CMK (cell line): ENCODE results near the gene DIABLO.
A peak's percentile ranks its signal among the peaks of the same experiment; 100 is the strongest.
"Not testable (repeated sequence)": the region's sequence is repeated elsewhere in the genome, so short reads cannot be mapped to it uniquely, and the experiment has no call there.

Experiments used
- DNase-seq: peaks from one replicate; pipeline ENCODE4 v3.0.0-alpha.2; 2010; ENCODE audit warnings: low read depth

DIABLO gene

GRCh38 chr12:122225683-122226365 lies at the start of gene DIABLO:
TSS of gene DIABLO (minus strand) at chr12:122226052. CDS start at chr12:122226014, 38 bp downstream.
- peak; percentile 97 for DNase-seq

DNA sequence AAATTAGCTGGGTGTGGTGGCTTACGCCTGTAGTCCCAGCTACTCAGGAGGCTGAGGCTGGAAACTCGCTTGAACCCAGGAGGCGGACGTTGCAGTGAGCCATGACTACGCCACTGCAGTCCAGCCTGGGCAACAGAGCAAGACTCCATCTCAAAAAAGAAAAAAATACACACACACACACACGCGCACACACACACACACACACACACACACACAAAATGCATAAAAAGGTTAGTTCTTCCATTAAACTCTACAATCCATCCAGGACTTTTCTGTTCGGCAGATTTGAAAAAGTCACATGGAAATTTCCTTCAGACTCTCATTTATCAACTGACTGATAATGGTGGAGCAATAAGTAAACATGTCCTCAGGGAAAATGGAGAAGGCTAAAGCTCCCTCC lies 49.6 kb upstream of the DIABLO start:
- no peak for DNase-seq

DNA sequence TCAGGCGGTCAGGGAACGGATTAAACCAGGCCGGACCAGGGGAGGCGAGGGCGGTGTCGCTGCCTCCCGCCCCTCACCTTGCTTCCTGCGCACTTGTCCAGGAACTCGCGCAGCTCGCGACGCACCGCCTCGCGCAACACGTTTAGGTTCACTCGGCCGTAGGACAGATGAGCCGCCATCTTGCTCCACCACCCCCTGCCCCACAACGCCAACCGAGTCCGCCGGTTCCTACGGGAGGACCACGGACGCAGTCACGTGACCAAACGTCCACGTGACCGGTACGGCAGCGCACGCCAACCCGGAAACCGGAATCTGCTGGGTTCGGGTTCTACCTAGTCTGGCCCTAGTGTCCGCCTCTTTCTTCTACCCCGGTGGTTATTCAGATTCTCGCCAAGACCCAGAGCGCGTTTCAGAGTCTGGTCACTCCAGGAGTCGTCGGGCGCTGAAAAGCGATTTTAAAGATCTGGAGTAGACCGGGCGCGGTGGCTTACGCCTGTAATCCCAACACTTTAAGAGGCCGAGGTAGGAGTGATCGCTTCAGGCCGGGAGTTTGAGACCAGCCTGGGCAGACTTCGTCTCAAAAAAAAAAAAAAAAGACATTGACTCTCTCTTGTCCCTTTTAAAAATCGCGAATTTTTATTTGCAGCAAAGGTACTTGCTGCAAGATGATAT lies 40.5 kb upstream of the DIABLO start, which contains the start of gene VPS33A:
VPS33A (minus strand) TSS at position 265 of the 672 bp plus-strand sequence; CDS start at position 179, 86 bp downstream.
- DNase-seq = peak; percentile 99

DNA sequence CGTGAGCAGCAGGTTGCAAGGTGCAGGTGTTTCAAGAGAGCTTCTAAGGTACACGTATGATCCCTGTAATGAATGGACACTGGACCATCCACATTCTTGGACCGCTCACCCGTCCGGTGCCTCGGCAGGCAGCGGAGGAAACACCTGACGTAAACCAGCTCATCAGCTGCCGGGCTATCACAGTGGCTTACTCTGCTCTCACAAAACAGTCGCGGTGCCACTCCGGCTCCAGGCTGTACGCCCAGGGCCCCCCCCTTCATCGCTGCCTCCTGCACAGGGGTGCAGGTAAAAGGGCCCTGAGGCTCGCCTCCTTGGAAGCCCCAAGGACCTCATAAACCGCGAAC lies 40.0 kb upstream of the DIABLO start:
- no peak for DNase-seq

- no peak for DNase-seq
Observed at GRCh38 chr12:122265476-122265875, 39.6 kb upstream of the DIABLO start.

DNA sequence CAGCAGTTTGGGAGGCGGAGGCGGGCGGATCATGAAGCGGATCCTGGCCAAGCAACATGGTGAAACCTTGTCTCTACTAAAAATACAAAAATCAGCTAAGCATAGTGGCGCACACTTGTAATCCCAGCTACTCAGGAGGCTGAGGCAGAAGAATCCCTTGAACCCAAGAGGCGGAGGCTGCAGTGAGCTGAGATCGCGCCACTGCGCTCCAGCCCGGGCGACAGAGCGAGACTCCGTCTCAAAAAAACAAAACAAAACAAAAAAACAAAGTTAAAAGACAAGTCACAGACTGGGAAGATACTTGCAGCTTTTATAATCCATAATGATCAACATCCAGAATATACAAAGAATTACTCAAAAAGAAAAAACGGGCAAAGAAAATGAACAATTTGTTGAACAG lies 34.9 kb upstream of the DIABLO start:
- DNase-seq = not testable (repeated sequence)

- DNase-seq = not testable (repeated sequence)
Observed at GRCh38 chr12:122258939-122259338, 33.1 kb upstream of the DIABLO start.

DNA sequence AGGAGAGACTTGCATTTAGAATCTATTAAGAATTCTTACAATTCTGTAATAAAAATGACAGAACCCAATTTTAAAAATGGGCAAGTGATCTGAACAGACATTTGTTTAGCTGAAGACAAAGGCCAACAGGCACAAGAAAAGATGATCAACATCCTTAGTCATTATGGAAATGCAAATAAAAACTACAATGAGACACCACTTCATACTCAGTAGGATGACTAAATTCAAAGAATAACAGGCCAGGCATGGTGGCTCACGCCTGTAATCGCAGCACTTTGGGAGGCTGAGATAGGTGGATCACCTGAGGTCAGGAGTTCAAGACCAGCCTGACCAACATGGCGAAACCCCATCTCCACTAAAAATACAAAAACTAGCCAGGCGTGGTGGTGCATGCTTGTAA lies 32.6 kb upstream of the DIABLO start:
- not testable (repeated sequence) for DNase-seq

- no peak for DNase-seq
Observed at GRCh38 chr12:122250536-122250935, 24.7 kb upstream of the DIABLO start.

- DNase-seq = no peak
Observed at GRCh38 chr12:122250047-122250446, 24.2 kb upstream of the DIABLO start.

DNA sequence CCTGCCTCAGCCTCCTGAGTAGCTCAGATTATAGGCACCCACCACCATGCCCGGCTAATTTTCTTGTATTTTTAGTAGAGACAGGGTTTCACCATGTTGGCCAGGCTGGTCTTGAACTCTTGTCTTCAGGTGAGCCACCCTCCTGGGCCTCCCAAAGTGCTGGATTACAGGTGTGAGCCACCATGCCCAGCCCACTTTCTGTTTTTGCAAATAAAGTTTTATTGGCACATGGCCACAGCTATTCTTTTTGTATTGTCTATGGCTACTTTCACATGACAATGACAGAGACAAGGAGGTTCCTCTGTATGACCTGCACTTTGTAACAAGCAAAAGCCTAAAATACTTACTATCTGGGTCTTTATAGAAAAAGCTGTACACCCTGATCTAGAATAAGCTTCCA lies 19.7 kb upstream of the DIABLO start:
- no peak for DNase-seq

DNA sequence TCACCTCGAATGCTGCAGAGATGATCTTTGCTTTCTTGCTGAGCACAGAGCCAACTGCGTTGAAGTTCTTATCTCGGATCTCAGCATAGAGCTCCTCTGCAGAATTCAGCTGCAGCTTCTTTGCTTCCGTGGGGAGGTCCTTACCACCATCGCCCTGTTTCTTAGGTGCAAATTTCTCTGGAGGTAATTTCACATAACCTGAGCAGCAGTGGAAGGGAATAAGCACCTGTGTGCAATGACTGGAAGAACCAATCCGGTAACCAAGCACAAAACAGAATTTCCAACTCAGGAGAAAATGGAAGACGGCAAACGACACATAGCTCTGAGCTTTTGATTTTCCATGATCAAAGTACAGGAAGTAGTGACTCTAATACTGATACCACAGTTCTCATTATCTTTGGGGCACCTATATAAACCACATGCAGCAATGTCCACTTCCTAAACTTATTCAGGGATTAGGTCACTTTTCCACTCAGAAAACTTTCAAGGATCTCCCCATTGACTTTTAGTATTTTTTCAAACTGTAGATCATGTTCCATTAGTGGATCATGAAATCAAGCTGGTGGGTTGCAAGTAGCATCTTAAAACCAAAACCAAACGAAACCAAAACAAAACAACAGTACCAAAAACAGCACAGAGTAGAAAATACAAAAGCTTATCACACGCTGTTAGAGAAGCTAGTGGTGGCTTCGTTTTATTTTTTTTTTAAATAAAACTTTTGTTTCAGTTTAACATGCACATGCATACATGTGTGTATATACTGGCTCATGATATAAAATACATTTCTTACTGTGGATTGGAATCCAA lies 18.9 kb upstream of the DIABLO start:
- no peak for DNase-seq

DNA sequence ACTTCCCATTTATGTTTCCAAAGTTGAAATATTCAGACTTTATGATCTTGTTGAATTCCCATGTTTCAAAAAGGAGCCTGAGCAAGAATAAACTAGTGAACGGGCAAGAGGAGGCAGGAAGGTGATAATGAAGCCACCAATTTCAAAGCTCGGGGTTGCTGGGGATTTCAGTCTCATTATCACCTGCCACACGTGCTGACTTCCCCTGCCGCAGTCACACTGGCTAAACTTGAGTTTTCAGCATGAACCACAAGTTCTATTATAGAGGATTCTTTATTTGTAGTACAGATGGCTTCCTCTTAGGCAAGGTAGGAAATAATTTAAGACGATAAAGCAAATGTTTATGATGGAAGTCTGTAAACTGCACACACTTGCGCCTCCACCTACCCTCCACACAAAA lies 18.1 kb upstream of the DIABLO start:
- no peak for DNase-seq

DNA sequence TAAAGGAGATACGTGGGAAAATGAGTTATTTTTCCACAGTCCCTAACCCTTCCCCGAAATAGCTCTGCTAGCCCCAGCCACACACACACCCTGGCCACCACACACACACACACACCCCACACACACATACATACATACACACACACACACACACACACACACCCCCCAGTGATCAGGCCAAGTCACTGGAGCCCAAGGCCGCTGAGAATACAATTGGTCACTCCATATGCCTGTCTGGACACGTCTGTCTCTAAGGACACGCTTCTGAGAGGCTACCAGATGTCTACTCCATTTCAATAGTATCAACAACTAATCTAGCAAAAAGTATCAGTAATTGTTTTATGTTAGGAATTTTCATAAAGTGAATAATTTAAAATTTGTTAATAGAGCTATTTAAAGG lies 13.0 kb upstream of the DIABLO start:
- no peak for DNase-seq

GRCh38 chr12:122235741-122236140 lies 9.9 kb upstream of the DIABLO start:
- DNase-seq = no peak

DNA sequence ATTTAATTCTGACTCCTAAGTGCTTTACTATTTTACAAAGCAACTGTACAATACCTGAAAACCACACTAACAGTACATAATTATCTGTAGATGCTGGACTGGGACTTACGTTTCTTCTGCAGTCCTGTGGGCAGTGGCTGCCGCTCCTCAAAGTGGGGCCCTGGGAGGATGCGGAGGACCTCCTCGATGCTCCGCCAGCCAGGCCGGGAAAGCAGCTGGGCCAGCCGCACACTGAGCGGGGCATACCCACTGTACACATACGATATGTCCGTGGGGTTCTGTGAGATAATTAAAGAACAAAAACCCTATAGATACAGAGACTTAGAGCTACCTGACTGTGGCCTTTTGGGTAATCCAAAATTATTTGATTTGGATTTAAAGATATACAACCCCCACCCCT lies 6.8 kb upstream of the DIABLO start:
- no peak for DNase-seq

DNA sequence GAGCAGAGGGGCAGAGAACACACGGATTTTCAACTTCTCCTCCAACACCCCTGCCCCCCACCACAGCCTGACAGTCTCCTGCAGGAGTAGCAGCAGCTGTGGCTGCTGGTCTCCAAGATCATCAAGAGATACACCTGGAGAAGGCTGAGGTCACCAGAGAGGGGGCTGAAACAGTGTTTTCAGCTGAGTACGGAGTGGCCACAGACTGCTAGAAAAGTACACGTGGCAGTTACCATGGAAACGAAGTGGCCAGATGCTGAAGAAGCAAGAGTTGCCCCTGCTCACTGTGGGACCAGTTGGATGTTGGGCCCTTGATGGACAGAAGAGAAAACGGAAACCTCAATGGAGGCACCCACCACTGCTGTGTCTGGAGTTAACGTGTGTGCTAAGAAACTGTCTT lies 4.9 kb upstream of the DIABLO start:
- no peak for DNase-seq

DNA sequence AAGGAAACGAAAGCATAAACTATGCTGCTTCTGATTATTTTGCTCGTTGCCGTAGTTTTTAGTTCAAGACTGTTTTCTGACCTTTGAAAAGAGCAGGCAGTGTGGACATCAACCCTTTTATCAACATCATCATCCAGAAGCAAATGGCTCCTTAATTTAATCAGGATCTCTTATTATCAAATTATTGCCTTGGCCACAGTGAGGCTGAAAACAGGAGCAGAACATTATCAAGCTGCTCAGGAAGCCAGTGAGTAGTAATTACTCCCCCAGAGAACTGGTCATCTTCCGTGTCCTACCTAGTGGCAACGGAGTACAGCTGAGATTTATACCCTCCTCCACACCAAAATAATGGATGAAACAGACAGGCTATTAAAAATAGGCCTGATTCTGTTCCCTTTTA lies 2.2 kb upstream of the DIABLO start:
- DNase-seq = no peak

DNA sequence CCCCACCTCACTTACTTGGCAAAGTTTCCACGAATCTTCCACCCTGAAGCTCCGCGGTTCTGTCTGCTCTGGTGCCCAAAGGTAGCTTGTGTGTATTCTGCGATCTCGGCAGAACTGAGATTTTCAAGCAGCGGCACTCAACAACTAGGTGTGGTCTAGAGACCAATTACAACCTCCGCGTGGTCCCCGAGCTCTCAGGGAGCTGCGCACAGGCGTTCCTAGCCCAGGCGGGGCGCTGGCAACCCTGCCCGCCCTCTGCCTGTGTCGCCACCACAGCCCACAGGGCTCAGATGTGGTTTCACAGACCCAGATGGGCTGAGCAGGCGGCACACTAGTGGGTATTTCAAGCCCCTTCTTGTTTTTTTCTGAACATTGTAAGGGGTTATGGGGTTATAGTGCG lies 1.5 kb upstream of the DIABLO start:
- DNase-seq = no peak

- DNase-seq = no peak
Observed at GRCh38 chr12:122226366-122227125, 694 bp upstream of the DIABLO start.

- DNase-seq = no peak
Observed at GRCh38 chr12:122216445-122216844, 9.4 kb downstream of the DIABLO start.

DNA sequence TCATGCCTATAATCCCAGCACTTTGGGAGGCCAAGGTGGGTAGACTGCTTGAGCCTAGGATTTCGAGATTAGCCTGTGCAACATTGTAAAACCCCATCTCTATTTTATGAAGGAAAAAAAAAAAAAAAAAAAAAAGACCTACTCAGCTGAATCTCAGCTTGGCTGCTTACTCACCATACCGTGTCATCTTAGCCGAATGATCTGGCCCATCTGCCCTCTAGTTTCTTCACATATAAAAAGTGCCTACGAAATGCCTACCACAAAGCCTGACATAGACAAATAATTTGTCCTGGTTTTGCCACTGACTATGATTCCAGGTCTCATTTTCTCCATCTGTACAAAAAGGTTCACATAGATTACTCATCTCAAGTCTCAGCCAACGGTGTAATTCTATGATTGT lies 10.1 kb downstream of the DIABLO start:
- DNase-seq = no peak
